Activated CD4-positive, alpha-beta T cell treated with anti-CD3 and anti-CD28 coated beads for 36 hours (primary cell): ENCODE measurements around the gene REST. TPM values are rescaled to one million over a fixed set of nuclear protein-coding genes. Genes with fewer than 3 reads are reported as not detected.

Experiments
- ATAC-seq: fragments of 200-7000 bp; cut with Tn5 transposase; one replicate; pipeline ENCODE4 v1.10.0; 2021; ENCODE audit warnings: mild to moderate bottlenecking, moderate library complexity
- CTCF ChIA-PET: fragments of 350-600 bp; sonication (Branson Sonifier 250); formaldehyde crosslinking; loops from one replicate; lab custom pipeline; 2021; ENCODE audit warnings: antibody characterized with exemption; lab: Charles Lee
- POLR2A ChIA-PET: fragments of 350-600 bp; sonication (Branson Sonifier 250); formaldehyde crosslinking; loops from one replicate; lab custom pipeline; 2021; ENCODE audit warnings: antibody characterized with exemption, inconsistent platforms; lab: Charles Lee
- DNase-seq: peaks from one replicate; pipeline ENCODE4 v3.0.0-alpha.2; 2020
- H3K27ac Mint-ChIP-seq: one replicate; pipeline ENCODE4 v1.8.0; 2021; ENCODE audit warnings: mixed read lengths
- H3K27me3 Mint-ChIP-seq: one replicate; pipeline ENCODE4 v1.8.0; 2021; ENCODE audit warnings: mixed read lengths
- H3K36me3 Mint-ChIP-seq: one replicate; pipeline ENCODE4 v1.8.0; 2021; ENCODE audit warnings: low read depth, mixed read lengths
- H3K4me1 Mint-ChIP-seq: one replicate; pipeline ENCODE4 v1.8.0; 2021; ENCODE audit warnings: mixed read lengths
- H3K4me3 Mint-ChIP-seq: one replicate; pipeline ENCODE4 v1.8.0; 2021; ENCODE audit warnings: mild to moderate bottlenecking, moderate library complexity, mixed read lengths
- H3K9me3 Mint-ChIP-seq: one replicate; pipeline ENCODE4 v1.8.0; 2021; ENCODE audit warnings: low read depth, mixed read lengths
- intact Hi-C, 2 experiments: fragments of 100-400 bp; cut with DNase I in 1 of 2; cut with micrococcal nuclease in 1 of 2; formaldehyde crosslinking; loops; one replicate each; pipeline versions ENCODE4 v1.14.2 to v1.15.1; 2022 to 2024; cut with DNase I, micrococcal nuclease
- total RNA-seq, 2 experiments: library from RNA; stranded (reverse); gene quantifications; one replicate each; pipeline ENCODE4 v1.2.3, GENCODE V29; 2021

Gene REST
- total RNA-seq, 2 experiments from 2014 or later, result 44.0 to 44.9 TPM

DNA sequence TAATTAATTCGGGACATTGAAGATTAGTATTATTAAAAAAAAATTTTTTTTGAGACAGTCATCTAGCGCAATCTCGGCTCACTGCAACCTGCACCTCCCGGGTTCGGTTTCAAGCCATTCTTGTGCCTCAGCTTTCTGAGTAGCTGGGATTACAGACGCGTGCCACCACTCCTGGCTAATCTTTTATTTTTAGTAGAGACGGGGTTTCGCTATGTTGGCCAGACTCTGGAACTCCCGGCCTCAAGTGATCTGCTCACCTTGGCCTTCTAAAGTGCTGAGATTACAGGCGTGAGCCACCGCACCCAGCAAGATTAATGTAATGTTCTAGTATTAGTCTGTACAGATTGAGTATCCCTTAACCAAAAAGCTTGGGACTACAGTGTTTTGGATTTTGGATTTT is 32.7 kb downstream of the REST start:
- peaks cover 7% of the 10 kb centered on the region for H3K4me1 Mint-ChIP-seq
- no peaks in the 10 kb centered on the region for H3K9me3 Mint-ChIP-seq
- H3K27me3 Mint-ChIP-seq, result no peaks in the 10 kb centered on the region
- intact Hi-C loops, result no loop called here
- no peak for DNase-seq
- CTCF ChIA-PET, result no interaction called here
- H3K4me3 Mint-ChIP-seq, result no peak overlapping the region
- ATAC-seq, result no peak
- H3K36me3 Mint-ChIP-seq, result peaks cover 17% of the 10 kb centered on the region
- POLR2A ChIA-PET, result no interaction called here
- no peak overlapping the region for H3K27ac Mint-ChIP-seq

DNA sequence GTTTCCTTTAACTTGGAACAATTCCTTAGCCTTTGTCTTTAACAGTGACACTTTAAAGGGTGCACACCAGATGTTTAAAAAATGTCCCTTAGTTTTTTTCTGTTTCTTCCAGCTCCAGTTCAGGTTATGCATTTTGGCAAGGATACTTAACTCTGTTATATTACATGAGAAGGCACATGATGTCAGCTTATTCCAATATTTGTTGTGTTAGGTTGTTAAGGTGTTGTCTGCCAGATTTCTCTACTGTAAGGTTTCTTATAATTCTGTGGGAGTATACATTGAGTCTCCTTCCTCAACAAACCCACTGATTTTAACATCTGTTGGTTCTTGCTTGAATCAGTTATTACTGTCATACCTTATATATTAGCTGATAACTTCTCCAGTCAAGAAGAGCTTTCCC is 33.3 kb downstream of the REST start:
- Mint-ChIP-seq H3K27me3 (no peaks in the 10 kb centered on the region), H3K9me3 (no peaks in the 10 kb centered on the region), H3K4me1 (peaks cover 7% of the 10 kb centered on the region), H3K36me3 (peaks cover 17% of the 10 kb centered on the region), H3K4me3 (no peak overlapping the region), H3K27ac (no peak overlapping the region)
- intact Hi-C loops, result no loop called here
- ATAC-seq (no peak), DNase-seq (no peak)
- ChIA-PET CTCF (interaction anchor here (0.6 kb wide), 1 partner anchor 125 kb away, joined by 3 read pairs; no protein-coding TSS in a partner anchor), POLR2A (no interaction called here)

DNA sequence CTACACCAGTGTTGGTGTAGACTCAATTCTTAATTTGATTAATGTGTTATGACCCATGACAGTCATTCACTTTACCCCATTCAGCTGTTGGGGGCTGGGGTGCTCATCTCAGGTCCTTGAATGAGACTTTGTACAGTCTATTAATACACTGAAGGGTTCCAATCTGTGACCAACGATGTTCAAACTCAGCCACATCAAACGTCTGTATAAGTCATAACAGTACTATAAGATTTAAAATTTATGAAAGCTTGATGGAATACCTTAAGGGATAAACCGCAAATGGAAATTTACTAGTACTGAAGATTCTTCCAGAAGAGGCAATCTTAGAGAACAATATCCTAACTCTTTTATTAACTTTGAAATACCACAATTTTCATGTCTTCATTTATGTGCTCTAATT is 33.7 kb downstream of the REST start:
- Mint-ChIP-seq H3K4me1 (peaks cover 7% of the 10 kb centered on the region), H3K36me3 (peaks cover 15% of the 10 kb centered on the region), H3K4me3 (no peak overlapping the region), H3K27me3 (no peaks in the 10 kb centered on the region), H3K27ac (no peak overlapping the region), H3K9me3 (no peaks in the 10 kb centered on the region)
- intact Hi-C loops, result no loop called here
- ChIA-PET POLR2A (no interaction called here), CTCF (interaction anchor here (0.6 to 0.7 kb wide), 2 partner anchors 33 to 124 kb away, joined by 3 read pairs; no protein-coding TSS in a partner anchor)
- ATAC-seq, result peak; percentile 23
- DNase-seq, result peak; percentile 11

DNA sequence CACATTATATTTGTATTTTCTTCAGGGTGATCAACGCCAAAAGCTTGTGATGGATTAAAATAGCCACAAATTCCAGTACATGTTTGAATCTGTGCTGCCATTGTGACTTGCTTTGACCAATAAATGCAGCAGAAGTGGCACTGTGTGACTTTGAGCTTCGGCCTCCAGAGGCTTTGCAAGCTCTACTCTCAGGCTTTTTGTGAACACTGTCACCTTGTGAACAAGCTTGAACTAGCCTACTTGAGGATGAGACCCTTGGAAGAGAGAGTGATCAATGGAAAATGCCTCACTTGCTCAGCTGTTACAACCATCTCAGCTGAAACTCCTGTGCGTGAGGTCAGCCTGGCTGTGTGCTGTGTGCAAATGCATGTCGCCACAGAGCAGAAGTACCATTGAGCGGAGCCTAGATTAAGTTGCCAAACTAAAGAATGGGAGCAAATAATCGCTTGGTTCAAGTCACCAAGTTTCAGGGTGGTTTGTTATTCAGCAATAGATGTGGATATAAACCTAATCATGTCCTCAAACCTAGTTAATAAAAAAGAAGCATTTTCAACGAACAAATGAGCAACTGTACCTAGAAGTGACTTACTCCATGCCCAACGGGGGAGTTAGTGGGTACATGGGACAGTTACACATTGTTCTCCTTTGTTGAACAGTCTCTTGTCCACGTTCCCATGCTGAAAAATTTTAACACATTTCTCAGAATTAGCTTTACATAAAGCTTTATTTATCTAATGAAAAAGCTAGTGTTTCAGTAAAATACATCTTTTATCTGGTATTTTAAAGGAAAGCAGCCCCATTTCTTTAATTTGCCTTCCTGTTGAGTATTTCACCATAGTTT is 46.2 kb downstream of the REST start:
- H3K27me3 Mint-ChIP-seq, result no peaks in the 10 kb centered on the region
- H3K36me3 Mint-ChIP-seq, result no peaks in the 10 kb centered on the region
- no peaks in the 10 kb centered on the region for H3K4me1 Mint-ChIP-seq
- ATAC-seq, result no peak
- ChIA-PET CTCF (interaction anchor here (0.6 to 1.7 kb wide), 4 partner anchors 11 to 542 kb away, joined by 3 to 4 read pairs (median 4); no protein-coding TSS in a partner anchor), POLR2A (no interaction called here)
- no peak overlapping the region for H3K27ac Mint-ChIP-seq
- intact Hi-C loops, result no loop called here
- no peak overlapping the region for H3K4me3 Mint-ChIP-seq
- no peaks in the 10 kb centered on the region for H3K9me3 Mint-ChIP-seq
- DNase-seq, result no peak

DNA sequence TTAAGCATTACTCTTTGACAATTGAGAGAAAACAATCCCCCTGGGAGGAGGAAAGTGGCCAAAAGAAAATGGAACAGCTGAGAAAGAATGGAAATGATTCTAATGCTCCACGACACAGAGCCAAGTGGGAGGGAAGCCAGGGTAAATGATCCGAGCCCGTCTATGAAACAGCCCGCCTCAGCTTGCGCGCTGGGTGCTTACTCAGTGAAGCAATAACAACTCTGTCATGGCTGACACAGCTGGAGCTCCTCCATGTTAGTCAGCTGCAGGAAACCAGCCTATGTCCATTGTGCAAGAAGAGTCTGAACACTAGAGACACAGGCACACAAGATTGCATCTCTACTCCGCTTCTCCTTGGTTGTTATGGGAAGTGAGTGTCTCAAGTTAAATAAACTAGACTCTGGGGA is 50.4 kb downstream of the REST start:
- ChIA-PET POLR2A (no interaction called here), CTCF (interaction anchor here (0.6 kb wide), 1 partner anchor 54 kb away, joined by 3 read pairs; no protein-coding TSS in a partner anchor)
- Mint-ChIP-seq H3K9me3 (no peaks in the 10 kb centered on the region), H3K36me3 (peaks cover 16% of the 10 kb centered on the region), H3K27me3 (no peaks in the 10 kb centered on the region), H3K4me1 (peaks cover 2% of the 10 kb centered on the region), H3K27ac (no peak overlapping the region), H3K4me3 (no peak overlapping the region)
- no peak for ATAC-seq
- no peak for DNase-seq
- intact Hi-C loops, result no loop called here

DNA sequence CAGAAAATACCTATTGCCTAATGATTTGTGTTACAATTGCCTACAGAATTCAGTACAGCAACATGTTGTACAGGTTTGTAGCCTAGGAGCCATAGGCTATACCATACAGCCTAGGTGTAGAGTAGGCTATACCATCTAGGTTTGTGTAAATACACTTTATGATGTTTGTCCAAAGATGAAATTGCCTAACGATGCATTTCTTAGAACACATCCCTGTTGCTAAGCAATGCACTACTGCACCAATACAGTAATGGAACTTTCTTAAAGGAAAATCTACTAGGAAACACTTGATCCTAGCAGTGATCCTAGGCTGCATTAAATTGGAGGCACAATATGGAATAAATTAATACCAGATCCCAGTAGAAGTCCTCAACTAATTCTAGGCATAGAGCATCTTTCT is 51.4 kb downstream of the REST start:
- ATAC-seq (no peak), DNase-seq (no peak)
- Mint-ChIP-seq H3K36me3 (peaks cover 20% of the 10 kb centered on the region), H3K4me3 (no peak overlapping the region), H3K27ac (no peak overlapping the region), H3K4me1 (peaks cover 2% of the 10 kb centered on the region), H3K9me3 (no peaks in the 10 kb centered on the region), H3K27me3 (no peaks in the 10 kb centered on the region)
- intact Hi-C loops, result no loop called here
- POLR2A ChIA-PET, result no interaction called here
- CTCF ChIA-PET, result no interaction called here

DNA sequence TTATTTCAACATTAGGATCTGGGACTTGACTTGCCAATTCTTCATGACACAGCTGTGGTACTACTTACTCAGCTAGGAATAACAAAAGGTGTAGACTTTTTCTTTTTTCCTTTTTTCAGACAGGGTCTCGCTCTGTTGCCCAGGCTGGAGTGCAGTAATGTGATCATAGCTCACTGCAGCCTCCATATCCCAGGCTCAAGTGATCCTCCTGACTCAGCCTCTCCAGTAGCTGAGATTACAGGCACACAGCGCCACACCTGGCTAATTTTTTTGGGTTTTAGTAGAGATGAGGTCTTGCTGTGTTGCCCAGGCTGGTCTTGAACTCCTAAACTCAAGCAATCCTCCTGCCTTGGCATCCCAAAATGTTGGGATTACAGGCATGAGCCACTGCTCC is 53.4 kb downstream of the REST start:
- intact Hi-C loops, result no loop called here
- no peaks in the 10 kb centered on the region for H3K9me3 Mint-ChIP-seq
- ChIA-PET POLR2A (interaction anchor here (1.0 kb wide), 1 partner anchor 11 kb away, joined by 3 read pairs; no protein-coding TSS in a partner anchor), CTCF (interaction anchor here (1.2 to 1.6 kb wide), 4 partner anchors 9 to 67 kb away, joined by 3 to 6 read pairs (median 6); no protein-coding TSS in a partner anchor)
- peaks cover 25% of the 10 kb centered on the region for H3K36me3 Mint-ChIP-seq
- ATAC-seq (no peak), DNase-seq (no peak)
- H3K27me3 Mint-ChIP-seq, result no peaks in the 10 kb centered on the region
- H3K4me1 Mint-ChIP-seq, result peaks cover 4% of the 10 kb centered on the region
- peak overlapping the region; percentile 63 for H3K27ac Mint-ChIP-seq
- no peak overlapping the region for H3K4me3 Mint-ChIP-seq

DNA sequence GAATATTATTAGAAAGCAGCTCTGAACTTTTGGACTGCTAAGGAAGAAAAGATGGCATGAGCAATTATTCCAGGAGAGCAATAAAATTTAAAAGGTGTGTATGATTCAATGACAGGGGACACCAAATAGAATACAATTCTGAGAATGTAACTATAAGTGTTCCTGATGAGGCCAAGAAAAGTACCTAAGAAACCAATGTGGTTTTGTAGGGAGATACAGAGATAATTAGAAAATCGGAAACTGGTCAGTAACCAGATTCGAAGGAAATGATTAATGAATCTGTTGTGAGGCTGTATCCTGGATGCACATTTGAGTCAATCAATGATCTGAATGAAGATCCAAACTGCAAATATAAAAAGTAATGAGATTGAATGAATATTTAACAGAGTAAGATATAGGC is 63.7 kb downstream of the REST start:
- H3K9me3 Mint-ChIP-seq, result peaks cover 15% of the 10 kb centered on the region
- no peak for ATAC-seq
- H3K4me1 Mint-ChIP-seq, result peaks cover 44% of the 10 kb centered on the region
- intact Hi-C loops, result loop anchor here in 1 of 2 experiments (5.0 kb wide), 1 partner anchor 249 kb away; no protein-coding TSS in a partner anchor
- peak overlapping the region; percentile 60 for H3K27ac Mint-ChIP-seq
- no peaks in the 10 kb centered on the region for H3K27me3 Mint-ChIP-seq
- H3K4me3 Mint-ChIP-seq, result no peak overlapping the region
- H3K36me3 Mint-ChIP-seq, result peaks cover 72% of the 10 kb centered on the region
- no peak for DNase-seq
- ChIA-PET POLR2A (interaction anchor here (0.9 kb wide), 1 partner anchor 64 kb away, joined by 3 read pairs; no protein-coding TSS in a partner anchor), CTCF (no interaction called here)

DNA sequence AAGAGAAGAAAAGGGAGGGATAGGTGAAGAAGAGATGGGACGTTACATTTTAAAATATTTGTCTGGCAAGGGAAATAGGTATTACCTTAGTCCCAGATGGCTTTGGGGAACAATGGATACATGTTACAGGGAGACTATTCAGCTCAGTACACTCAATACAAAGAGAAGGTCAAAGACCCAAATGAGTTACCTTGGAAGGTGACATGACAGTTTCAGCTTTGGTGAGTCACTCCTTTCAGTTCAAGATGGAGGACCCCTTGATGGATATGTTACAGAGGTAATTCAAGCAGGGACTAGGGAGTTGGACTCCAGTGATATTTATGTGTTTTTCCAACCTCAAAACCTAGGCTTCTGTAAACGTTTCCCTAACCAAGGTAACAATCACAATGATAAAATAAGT is 64.7 kb downstream of the REST start:
- ChIA-PET POLR2A (interaction anchor here (0.9 kb wide), 2 partner anchors 11 to 65 kb away, joined by 3 read pairs; no protein-coding TSS in a partner anchor), CTCF (interaction anchor here (0.9 kb wide), 1 partner anchor 65 kb away, joined by 3 read pairs; no protein-coding TSS in a partner anchor)
- Mint-ChIP-seq H3K36me3 (peaks cover 68% of the 10 kb centered on the region), H3K27ac (peak overlapping the region; percentile 65), H3K9me3 (peaks cover 15% of the 10 kb centered on the region), H3K4me3 (no peak overlapping the region), H3K27me3 (no peaks in the 10 kb centered on the region), H3K4me1 (peaks cover 44% of the 10 kb centered on the region)
- no peak for DNase-seq
- intact Hi-C loops, result loop anchor here in 1 of 2 experiments (5.0 kb wide), 1 partner anchor 250 kb away; no protein-coding TSS in a partner anchor
- ATAC-seq, result peak; percentile 43

DNA sequence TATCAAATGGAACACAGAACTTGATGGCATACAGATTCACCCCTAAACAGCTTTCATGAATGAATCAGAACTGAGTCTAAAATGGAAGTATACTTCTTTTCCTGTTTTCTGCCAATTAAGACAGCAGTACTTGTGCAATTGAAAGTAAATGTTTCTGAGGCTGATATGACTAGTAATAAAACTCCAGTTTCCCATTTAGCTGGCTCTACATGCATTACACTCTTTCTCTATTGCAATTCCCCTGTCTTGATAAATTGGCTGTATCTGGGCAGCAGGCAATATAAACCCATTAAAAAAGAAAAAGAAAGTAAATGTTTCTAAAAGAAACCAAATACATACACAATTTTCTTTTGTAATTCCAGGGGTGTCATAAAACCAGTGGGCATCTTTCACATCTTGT is 65.1 kb downstream of the REST start:
- CTCF ChIA-PET, result interaction anchor here (0.9 kb wide), 1 partner anchor 66 kb away, joined by 3 read pairs; no protein-coding TSS in a partner anchor
- Mint-ChIP-seq H3K36me3 (peaks cover 66% of the 10 kb centered on the region), H3K27me3 (no peaks in the 10 kb centered on the region), H3K9me3 (peaks cover 15% of the 10 kb centered on the region), H3K27ac (peak overlapping the region; percentile 75), H3K4me3 (no peak overlapping the region), H3K4me1 (peaks cover 44% of the 10 kb centered on the region)
- DNase-seq (no peak), ATAC-seq (peak; percentile 28)
- POLR2A ChIA-PET, result interaction anchor here (0.9 kb wide), 1 partner anchor 12 kb away, joined by 3 read pairs; no protein-coding TSS in a partner anchor
- intact Hi-C loops, result loop anchor here in 1 of 2 experiments (5.0 kb wide), 1 partner anchor 251 kb away; no protein-coding TSS in a partner anchor

DNA sequence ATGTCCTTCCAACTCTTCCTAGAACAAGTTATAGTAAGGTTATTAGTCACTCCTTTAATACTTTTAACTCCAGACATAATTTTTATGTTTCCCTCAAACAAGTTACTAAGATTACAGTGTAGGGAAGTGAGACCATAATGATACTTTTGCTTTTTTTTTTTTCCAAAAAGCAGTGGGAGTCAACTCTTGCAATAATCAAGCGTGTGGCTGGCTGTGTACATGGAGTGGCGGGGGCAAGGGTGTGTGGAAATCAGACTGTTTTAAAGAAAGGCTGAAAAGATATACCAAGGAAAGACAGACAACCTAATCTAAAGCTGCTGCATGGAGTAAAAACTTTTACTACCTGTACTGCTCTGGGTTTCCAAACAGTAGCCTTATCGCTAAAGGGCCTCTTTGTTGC is 65.6 kb downstream of the REST start:
- ChIA-PET POLR2A (no interaction called here), CTCF (no interaction called here)
- H3K4me3 Mint-ChIP-seq, result no peak overlapping the region
- peaks cover 64% of the 10 kb centered on the region for H3K36me3 Mint-ChIP-seq
- no peak for DNase-seq
- no peaks in the 10 kb centered on the region for H3K27me3 Mint-ChIP-seq
- ATAC-seq, result no peak
- intact Hi-C loops, result loop anchor here in 1 of 2 experiments (5.0 kb wide), 1 partner anchor 251 kb away; no protein-coding TSS in a partner anchor
- peaks cover 44% of the 10 kb centered on the region for H3K4me1 Mint-ChIP-seq
- peaks cover 15% of the 10 kb centered on the region for H3K9me3 Mint-ChIP-seq
- H3K27ac Mint-ChIP-seq, result peak overlapping the region; percentile 75
